Stimulated activated naive CD8-positive, alpha-beta T cell treated with anti-CD3 and anti-CD28 coated beads, Interleukin-15, Interleukin-2, amounts not matched to agents 100 ng/mL and 50 ng/mL, for 24 hours (primary cell): ENCODE data around the gene MRTFB.

Experiments used
- H3K27ac Mint-ChIP-seq: one replicate; pipeline ENCODE4 v1.8.0; 2021; ENCODE audit warnings: mild to moderate bottlenecking, mixed read lengths
- H3K27me3 Mint-ChIP-seq: one replicate; pipeline ENCODE4 v1.8.0; 2021; ENCODE audit warnings: mixed read lengths
- H3K36me3 Mint-ChIP-seq: one replicate; pipeline ENCODE4 v1.8.0; 2021; ENCODE audit warnings: low read depth, mixed read lengths
- H3K4me1 Mint-ChIP-seq: one replicate; pipeline ENCODE4 v1.8.0; 2021; ENCODE audit warnings: low read depth, mixed read lengths
- H3K4me3 Mint-ChIP-seq: one replicate; pipeline ENCODE4 v1.8.0; 2021; ENCODE audit warnings: mild to moderate bottlenecking, mixed read lengths
- H3K9me3 Mint-ChIP-seq: one replicate; pipeline ENCODE4 v1.8.0; 2021; ENCODE audit warnings: mixed read lengths

The MRTFB gene

GRCh38 chr16:14129502-14129901 is 58.4 kb downstream of the MRTFB start:
- no peak overlapping the region for H3K27ac Mint-ChIP-seq
- peaks cover 5% of the 10 kb centered on the region for H3K36me3 Mint-ChIP-seq
- H3K4me1 Mint-ChIP-seq: peaks cover 7% of the 10 kb centered on the region
- no peak overlapping the region for H3K4me3 Mint-ChIP-seq
- no peaks in the 10 kb centered on the region for H3K27me3 Mint-ChIP-seq
- H3K9me3 Mint-ChIP-seq: no peaks in the 10 kb centered on the region

- no peak overlapping the region for H3K4me3 Mint-ChIP-seq
- H3K36me3 Mint-ChIP-seq: peaks cover 16% of the 10 kb centered on the region
- no peaks in the 10 kb centered on the region for H3K9me3 Mint-ChIP-seq
- no peaks in the 10 kb centered on the region for H3K27me3 Mint-ChIP-seq
- no peak overlapping the region for H3K27ac Mint-ChIP-seq
- peaks cover 6% of the 10 kb centered on the region for H3K4me1 Mint-ChIP-seq
Measured at GRCh38 chr16:14131774-14132695, 60.9 kb downstream of the MRTFB start.

- no peaks in the 10 kb centered on the region for H3K27me3 Mint-ChIP-seq
- no peak overlapping the region for H3K4me3 Mint-ChIP-seq
Measured at GRCh38 chr16:14132696-14133048, 61.6 kb downstream of the MRTFB start.

GRCh38 chr16:14133907-14134306 is 62.8 kb downstream of the MRTFB start:
- Mint-ChIP-seq H3K9me3 (no peaks in the 10 kb centered on the region), H3K4me1 (peaks cover 6% of the 10 kb centered on the region), H3K4me3 (no peak overlapping the region), H3K36me3 (peaks cover 22% of the 10 kb centered on the region), H3K27me3 (no peaks in the 10 kb centered on the region), H3K27ac (no peak overlapping the region)

More at GRCh38 chr16:14132696-14133048, 61.6 kb downstream of the MRTFB start:
- Mint-ChIP-seq H3K9me3 (no peaks in the 10 kb centered on the region), H3K4me1 (peaks cover 6% of the 10 kb centered on the region), H3K27ac (no peak overlapping the region), H3K36me3 (peaks cover 16% of the 10 kb centered on the region)

- no peak overlapping the region for H3K4me3 Mint-ChIP-seq
- no peak overlapping the region for H3K27ac Mint-ChIP-seq
- H3K27me3 Mint-ChIP-seq: no peaks in the 10 kb centered on the region
- H3K36me3 Mint-ChIP-seq: peaks cover 32% of the 10 kb centered on the region
- H3K4me1 Mint-ChIP-seq: peaks cover 6% of the 10 kb centered on the region
- H3K9me3 Mint-ChIP-seq: no peaks in the 10 kb centered on the region
Measured at GRCh38 chr16:14135704-14136103, 64.6 kb downstream of the MRTFB start.

GRCh38 chr16:14139872-14140271 is 68.8 kb downstream of the MRTFB start:
- Mint-ChIP-seq H3K27me3 (no peaks in the 10 kb centered on the region), H3K9me3 (no peaks in the 10 kb centered on the region), H3K36me3 (peaks cover 41% of the 10 kb centered on the region), H3K27ac (no peak overlapping the region), H3K4me1 (no peaks in the 10 kb centered on the region), H3K4me3 (no peak overlapping the region)

GRCh38 chr16:14140923-14141322 is 69.8 kb downstream of the MRTFB start:
- no peak overlapping the region for H3K4me3 Mint-ChIP-seq
- H3K9me3 Mint-ChIP-seq: no peaks in the 10 kb centered on the region
- H3K27me3 Mint-ChIP-seq: no peaks in the 10 kb centered on the region
- no peaks in the 10 kb centered on the region for H3K4me1 Mint-ChIP-seq
- H3K27ac Mint-ChIP-seq: no peak overlapping the region
- H3K36me3 Mint-ChIP-seq: peaks cover 42% of the 10 kb centered on the region

- no peaks in the 10 kb centered on the region for H3K9me3 Mint-ChIP-seq
- no peak overlapping the region for H3K4me3 Mint-ChIP-seq
- no peak overlapping the region for H3K27ac Mint-ChIP-seq
Measured at GRCh38 chr16:14146445-14146844, 75.3 kb downstream of the MRTFB start.

GRCh38 chr16:14148016-14148415 is 76.9 kb downstream of the MRTFB start:
- Mint-ChIP-seq H3K36me3 (peaks cover 11% of the 10 kb centered on the region), H3K9me3 (no peaks in the 10 kb centered on the region), H3K4me3 (no peak overlapping the region), H3K4me1 (no peaks in the 10 kb centered on the region), H3K27me3 (no peaks in the 10 kb centered on the region), H3K27ac (no peak overlapping the region)

More at GRCh38 chr16:14146445-14146844, 75.3 kb downstream of the MRTFB start:
- Mint-ChIP-seq H3K36me3 (peaks cover 16% of the 10 kb centered on the region), H3K27me3 (no peaks in the 10 kb centered on the region), H3K4me1 (no peaks in the 10 kb centered on the region)

- no peaks in the 10 kb centered on the region for H3K27me3 Mint-ChIP-seq
- H3K9me3 Mint-ChIP-seq: no peaks in the 10 kb centered on the region
- H3K36me3 Mint-ChIP-seq: peaks cover 10% of the 10 kb centered on the region
- H3K27ac Mint-ChIP-seq: no peak overlapping the region
- no peak overlapping the region for H3K4me3 Mint-ChIP-seq
- H3K4me1 Mint-ChIP-seq: no peaks in the 10 kb centered on the region
Measured at GRCh38 chr16:14148569-14148968, 77.5 kb downstream of the MRTFB start.

GRCh38 chr16:14150796-14151195 is 79.7 kb downstream of the MRTFB start:
- no peaks in the 10 kb centered on the region for H3K27me3 Mint-ChIP-seq
- no peaks in the 10 kb centered on the region for H3K4me1 Mint-ChIP-seq
- no peak overlapping the region for H3K27ac Mint-ChIP-seq
- peaks cover 4% of the 10 kb centered on the region for H3K36me3 Mint-ChIP-seq
- no peak overlapping the region for H3K4me3 Mint-ChIP-seq
- H3K9me3 Mint-ChIP-seq: no peaks in the 10 kb centered on the region

GRCh38 chr16:14151256-14152030 is 80.3 kb downstream of the MRTFB start:
- Mint-ChIP-seq H3K4me1 (no peaks in the 10 kb centered on the region), H3K9me3 (no peaks in the 10 kb centered on the region), H3K36me3 (peaks cover 4% of the 10 kb centered on the region), H3K27ac (no peak overlapping the region), H3K27me3 (no peaks in the 10 kb centered on the region), H3K4me3 (no peak overlapping the region)

- Mint-ChIP-seq H3K4me3 (no peak overlapping the region), H3K27ac (no peak overlapping the region), H3K4me1 (no peaks in the 10 kb centered on the region), H3K36me3 (no peaks in the 10 kb centered on the region), H3K9me3 (no peaks in the 10 kb centered on the region), H3K27me3 (no peaks in the 10 kb centered on the region)
Measured at GRCh38 chr16:14155572-14156190, 84.6 kb downstream of the MRTFB start.

GRCh38 chr16:14164916-14165662 is 94.0 kb downstream of the MRTFB start:
- H3K27ac Mint-ChIP-seq: peak overlapping the region; percentile 62
- H3K4me3 Mint-ChIP-seq: no peak overlapping the region
- H3K4me1 Mint-ChIP-seq: peaks cover 33% of the 10 kb centered on the region
- H3K9me3 Mint-ChIP-seq: no peaks in the 10 kb centered on the region
- no peaks in the 10 kb centered on the region for H3K27me3 Mint-ChIP-seq
- no peaks in the 10 kb centered on the region for H3K36me3 Mint-ChIP-seq
